Activated CD4-positive, alpha-beta T cell treated with anti-CD3 and anti-CD28 coated beads for 1 hour (primary cell): ENCODE results near the gene EXO1.
"Not testable (repeated sequence)": the region's sequence is repeated elsewhere in the genome, so short reads cannot be mapped to it uniquely, and the experiment has no call there.

ENCODE experiments used
- DNase-seq: peaks from one replicate; pipeline ENCODE4 v3.0.0-alpha.2; 2020

EXO1 gene

DNA sequence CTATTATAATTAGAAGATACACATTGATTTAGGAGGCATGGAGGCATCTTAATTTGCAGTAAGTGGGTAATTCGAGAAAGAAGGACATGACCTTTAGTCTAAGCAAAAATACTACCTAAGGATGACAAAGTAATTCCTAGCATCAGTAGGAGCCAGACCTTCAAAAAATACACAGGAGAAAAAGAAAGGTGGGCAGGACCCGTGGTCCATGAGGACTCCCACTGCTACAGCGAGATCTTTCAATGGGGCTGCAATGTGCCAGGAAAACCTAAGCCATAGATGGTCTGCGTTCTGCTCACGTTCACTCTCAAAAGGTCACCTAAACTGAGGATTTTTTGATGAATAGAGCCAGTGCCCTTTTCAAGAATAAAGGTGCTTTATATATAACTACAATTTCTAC is 10.6 kb upstream of the EXO1 start:
- DNase-seq, result no peak

DNA sequence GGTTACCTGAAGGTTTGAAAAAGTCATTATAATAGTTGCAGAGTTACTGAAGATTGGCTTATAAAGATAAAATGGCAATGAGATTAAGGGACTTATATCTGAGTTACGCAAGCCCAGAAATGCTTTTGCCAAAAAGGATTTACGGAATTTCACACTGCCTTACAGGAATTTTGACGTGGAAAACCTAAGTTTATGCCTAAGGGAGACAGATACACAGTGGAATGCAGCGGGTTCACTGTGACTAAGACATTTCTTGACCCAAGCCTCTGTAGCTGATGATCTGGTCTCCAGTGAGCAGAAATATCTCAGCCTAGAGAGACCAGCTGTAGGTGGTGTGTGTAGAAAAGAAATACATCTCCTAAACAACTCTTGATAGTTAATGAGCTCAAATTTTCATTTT is 10.1 kb upstream of the EXO1 start:
- DNase-seq, result no peak

DNA sequence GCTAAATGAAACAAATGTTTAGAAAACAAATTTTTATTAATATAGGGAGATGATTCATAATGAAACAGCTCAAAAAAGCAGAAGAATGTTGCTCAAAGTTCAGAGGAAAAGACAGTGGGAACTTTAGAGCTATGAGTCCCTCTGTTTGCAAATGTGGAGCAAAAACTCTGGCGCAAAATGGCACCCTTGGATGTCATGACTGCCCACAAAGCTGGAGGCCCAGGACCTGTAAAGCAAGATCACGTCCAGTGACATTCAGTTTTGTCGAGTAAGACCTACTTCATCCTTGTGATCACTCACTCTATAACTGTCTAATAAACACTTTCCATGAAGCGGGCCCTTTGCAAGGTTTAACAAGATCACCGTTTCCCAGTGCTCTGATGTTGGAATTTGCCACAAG is 9.1 kb upstream of the EXO1 start:
- no peak for DNase-seq

DNA sequence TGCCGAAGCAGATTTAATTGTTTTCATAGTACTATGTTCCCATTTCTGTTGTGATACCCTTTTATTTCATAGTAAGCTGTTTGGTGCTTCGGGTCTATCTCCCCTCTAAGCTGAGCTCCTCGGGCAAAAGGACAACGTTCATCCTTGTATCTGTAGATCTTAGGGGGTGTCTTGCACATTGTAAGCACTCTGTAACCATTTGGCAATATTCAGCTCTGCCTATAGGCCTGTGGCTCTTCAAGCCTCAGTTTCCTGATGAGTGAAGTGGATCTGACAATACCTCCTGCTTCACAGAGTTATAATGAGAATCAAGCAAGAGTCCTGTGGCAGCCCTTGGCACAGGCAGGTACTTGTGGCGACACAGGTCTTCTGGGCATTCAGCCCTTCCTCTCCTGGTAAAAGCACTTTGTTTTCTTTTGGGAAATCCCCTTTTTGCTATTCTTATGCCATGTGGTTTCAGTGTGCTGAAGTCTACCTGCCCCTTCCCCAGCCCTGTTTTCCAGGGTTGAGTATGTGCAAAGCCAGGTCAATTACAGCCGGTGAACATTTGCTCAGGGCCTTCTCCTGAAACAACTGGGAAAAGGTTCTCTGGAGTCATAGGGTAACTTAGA is 8.5 kb upstream of the EXO1 start:
- no peak for DNase-seq

DNA sequence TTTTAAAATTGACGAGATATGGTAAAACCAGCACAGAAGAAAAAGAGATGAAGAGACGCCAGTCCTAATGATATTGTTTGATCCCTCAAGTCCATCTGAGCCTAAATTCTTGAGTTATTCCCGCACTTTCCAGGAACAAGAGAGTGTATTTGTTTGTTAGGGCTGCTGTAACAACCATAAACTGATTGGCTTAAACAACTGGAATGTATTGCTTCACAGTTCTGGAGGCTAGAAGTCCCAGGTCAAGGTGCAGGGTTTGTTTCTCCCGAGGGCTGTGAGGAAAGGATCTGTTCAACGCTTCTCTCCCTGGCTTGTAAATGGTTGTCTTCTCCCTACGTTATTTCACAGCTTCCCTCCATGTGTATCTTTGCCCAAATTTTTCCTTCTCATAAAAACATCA is 7.8 kb upstream of the EXO1 start:
- DNase-seq, result no peak

DNA sequence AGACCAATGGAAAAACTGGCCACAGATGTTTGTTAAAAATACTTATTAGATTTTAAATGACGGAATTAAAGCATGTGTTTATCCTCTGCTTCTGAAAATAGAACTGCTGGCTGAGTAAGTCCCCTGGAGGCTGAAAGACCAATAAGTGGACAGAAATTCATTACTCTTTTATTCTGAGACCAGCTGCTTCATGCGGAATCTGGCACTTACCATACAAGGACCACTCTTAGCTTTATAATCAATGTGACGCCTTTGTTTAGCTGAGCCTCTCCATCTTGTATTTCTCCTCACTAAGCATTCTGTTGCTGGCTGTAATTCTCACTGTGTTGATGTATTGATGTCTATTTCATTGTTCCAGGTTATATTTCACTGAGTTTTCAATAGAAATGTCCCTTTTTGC is 6.3 kb upstream of the EXO1 start:
- DNase-seq, result no peak

DNA sequence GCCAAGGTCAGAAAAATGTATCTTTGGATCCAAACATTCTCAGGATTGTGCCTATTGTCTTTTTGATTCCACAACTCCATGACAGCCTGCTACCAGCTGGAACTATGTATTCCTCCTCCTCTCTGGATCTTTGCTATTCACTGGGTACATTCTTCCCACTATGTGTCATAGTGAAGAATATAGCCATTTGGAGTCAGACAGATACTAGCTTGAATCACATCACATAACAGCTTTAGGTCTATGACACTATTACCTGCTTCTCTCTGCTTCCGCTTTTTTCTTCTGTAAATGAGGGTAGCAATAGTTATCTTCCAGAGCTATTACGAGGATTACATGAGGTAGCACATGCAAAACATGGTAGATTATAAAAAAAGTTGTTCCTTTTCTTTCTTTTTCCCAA is 5.4 kb upstream of the EXO1 start:
- no peak for DNase-seq

DNA sequence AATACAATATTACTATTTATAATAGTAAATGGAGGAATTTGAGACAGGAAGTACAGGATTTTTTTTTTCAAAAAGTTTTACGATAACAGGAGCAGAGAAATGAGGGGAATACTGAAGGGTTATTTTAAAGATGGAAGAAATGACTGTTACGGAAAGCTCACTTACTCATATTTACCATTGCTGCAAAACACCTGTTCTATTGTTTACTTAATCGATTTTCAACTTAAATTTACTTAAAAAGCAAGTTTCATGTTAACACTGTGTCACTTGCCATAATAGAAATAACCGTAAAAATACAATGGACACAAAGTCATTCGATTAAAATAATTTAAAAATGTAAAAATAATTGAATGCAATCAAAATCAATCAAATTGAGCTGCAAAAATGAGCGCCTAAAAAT is 3.4 kb upstream of the EXO1 start:
- no peak for DNase-seq

DNA sequence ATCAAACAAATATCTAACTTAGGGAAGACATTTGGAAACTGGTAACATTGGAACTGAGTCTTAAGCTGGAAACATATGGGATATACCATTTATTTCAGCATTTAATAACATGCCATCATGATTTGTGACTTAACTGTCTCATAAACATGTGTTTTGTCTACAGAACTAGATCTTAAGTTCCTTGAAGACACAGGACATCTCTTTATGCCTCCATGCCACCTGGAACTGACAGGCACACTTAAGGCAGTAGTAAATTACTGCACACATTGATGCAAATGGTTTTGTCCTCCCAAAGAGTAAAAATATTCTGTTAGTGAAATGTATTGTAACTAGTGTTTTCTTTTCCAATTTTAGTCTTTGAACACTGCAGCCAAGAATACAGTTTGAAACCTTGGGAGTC is 1.6 kb upstream of the EXO1 start:
- DNase-seq, result no peak

DNA sequence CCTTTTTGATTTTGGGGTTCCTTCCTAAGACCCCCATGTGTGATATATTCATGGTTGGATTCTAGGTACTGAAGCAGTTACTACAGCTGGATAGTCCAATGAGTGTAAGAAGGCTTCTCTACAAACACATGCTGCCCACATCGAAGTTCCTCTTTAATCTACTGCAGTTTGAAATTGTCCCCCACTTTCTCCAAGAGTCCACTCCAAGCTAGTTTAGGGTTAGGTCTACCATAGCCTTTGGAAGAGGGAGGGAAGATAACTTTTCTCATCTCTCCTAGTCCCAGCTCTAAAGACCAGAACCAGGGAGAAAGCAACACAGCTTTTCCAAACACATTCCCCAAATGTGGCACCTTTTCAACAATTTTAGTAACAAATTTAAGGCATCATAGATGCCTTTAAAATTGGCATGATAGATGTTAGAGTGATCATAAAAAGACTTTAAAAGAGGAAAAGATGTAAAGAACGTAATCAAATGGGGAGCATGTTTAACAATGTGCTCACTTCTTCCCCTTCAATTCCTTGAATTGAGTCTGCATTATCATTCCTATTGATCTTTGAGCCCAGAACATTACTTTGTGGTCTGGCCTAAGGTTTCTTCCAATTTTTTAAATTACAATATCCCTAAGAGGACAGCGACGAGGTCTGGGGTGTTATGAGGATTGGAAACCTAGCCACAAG is 1.0 kb upstream of the EXO1 start:
- DNase-seq, result no peak

DNA sequence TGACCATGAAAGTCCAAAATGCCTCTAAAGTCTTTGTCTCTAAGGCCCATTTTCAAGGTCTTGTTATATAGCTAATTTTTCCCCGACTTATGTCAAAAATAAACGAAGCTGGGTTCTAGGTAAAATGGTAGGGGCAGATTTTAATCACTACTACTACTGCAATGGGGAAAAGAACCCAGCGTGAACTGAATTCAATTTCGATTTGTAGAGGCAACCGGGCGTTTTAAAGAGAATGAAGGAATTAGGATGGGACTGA is 536 bp upstream of the EXO1 start:
- no peak for DNase-seq

DNA sequence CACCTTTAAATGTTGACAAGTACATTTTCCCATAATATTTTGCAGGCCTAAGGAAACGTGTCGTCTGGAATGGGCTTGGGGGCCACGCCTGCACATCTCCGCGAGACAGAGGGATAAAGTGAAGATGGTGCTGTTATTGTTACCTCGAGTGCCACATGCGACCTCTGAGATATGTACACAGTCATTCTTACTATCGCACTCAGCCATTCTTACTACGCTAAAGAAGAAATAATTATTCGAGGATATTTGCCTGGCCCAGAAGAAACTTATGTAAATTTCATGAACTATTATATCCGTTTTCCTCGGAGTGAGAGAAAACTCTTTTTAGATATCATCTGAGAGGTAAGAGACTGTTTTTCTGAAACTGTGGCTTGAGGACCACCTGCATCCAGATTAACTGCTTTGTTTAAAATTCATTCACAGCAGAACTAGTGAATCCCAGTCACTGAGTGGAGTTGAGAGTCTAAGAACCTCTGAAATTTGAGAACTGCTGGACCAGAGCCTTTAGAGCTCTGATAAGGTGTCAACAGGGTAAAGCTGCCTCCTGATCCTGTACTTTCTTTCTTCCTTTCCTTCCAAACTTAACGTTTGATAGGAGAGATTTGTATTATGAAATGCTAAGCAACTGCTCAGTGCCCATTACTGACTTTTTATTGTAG is 811 bp downstream of the EXO1 start:
- DNase-seq, result no peak

DNA sequence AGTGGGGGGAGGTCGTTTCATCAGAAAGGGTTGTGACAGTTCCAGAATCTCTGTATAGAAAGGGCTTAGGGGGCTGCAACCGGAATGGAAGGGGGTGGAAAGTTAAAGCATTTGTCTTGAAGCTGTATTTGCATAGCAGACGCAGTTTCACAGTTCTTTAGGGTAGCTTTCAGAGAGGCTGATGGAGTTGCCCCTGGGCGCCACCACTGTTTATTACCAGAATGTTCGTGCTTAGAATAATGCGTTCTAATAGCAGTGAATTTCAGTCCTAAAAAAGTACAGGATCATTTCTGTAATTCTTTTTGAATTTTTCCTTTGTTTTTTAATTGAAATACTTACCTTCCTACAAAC is 1.3 kb downstream of the EXO1 start:
- no peak for DNase-seq

DNA sequence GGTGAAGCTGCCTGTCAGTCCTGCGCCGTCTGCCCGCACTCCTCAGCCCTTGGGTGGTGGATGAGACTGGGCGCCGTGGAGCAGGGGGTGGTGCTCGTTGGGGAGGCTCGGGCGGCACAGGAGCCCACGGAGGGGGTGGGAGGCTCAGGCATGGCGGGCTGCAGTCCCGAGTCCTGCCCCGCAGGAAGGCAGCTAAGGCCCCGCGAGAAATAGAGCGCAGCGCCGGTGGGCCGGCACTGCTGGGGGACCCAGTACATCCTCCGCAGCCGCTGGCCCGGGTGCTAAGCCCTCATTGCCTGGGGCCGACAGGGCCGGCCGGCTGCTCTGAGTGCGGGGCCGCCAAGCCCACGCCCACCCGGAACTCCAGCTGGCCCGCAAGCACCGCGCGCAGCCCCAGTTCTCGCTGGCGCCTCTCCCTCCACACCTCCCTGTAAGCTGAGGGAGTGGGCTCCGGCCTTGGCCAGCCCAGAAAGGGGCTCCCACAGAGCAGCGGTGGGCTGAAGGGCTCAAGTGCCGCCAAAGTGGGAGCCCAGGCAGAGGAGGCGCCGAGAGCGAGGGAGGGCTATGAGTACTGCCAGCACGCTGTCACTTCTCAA is 7.6 kb downstream of the EXO1 start:
- DNase-seq, result not testable (repeated sequence)

DNA sequence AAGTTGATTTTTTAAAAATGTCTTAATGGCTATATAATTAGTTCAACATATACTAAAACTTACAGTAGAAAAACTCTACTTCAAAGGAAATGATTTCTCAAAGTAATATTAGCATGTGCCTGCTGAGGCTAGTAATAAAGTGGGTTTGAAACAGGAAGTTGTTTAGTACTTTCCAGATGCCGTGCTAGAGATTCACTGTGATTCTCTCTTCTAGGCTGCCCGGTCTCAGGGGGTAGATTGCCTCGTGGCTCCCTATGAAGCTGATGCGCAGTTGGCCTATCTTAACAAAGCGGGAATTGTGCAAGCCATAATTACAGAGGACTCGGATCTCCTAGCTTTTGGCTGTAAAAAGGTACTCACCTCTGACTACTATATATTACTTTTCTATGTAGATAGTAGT is 9.1 kb downstream of the EXO1 start:
- DNase-seq, result no peak

DNA sequence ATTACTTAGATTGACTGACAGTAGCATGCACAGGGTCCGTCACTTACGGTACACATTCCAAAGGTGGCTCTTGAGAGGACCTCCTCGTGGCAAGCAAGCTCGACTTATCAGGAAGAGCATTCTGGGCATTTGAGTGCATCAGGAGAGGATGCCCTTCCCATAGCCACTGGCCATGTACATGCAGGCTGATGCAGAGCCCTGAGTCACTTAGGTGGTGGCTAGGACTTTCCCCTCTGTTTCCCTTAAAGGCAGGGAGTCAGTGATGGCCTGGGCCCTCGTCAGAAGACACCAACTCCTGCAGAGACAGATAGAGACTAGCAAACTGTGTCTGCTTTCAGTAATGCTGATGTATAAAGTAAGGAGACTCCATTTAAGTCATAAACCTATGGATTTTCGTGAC is 12.9 kb downstream of the EXO1 start:
- no peak for DNase-seq

DNA sequence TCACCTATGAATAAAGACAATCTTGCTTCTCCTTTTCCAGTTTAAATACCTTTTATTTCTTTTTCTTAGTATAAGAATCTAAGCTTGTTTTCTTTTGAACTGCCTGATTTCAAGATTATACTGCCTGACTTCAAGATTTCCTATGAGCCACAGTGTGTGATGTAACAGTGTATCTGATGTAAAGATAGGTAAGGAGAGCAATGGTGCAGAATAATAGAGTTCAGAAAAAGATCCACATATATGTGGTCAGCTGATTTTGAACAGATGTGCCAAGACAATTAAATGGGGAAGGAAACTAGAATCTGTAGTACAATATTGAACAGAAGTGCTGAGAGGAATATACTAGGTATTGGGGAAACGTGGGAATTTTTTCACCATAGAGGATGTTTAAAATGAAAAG is 21.0 kb downstream of the EXO1 start:
- DNase-seq, result no peak

DNA sequence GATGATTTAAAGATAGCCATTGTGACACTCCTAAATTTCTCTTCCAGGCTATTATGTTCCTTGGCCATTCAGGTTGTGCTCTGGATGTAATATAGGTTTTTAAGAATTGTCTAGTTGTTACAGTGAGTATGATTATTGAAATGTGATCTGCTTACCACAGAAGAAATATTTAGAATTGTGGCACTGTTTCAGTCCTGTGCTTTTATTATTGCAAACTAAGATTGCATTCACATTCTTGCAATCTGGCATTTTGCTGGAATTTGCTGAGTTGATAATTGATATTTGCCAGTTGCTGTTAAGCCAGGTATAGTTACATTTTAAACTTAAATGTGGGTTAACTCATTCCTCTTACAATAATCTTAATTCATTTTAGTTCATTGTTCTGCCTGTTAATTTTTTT is 22.3 kb downstream of the EXO1 start:
- no peak for DNase-seq

DNA sequence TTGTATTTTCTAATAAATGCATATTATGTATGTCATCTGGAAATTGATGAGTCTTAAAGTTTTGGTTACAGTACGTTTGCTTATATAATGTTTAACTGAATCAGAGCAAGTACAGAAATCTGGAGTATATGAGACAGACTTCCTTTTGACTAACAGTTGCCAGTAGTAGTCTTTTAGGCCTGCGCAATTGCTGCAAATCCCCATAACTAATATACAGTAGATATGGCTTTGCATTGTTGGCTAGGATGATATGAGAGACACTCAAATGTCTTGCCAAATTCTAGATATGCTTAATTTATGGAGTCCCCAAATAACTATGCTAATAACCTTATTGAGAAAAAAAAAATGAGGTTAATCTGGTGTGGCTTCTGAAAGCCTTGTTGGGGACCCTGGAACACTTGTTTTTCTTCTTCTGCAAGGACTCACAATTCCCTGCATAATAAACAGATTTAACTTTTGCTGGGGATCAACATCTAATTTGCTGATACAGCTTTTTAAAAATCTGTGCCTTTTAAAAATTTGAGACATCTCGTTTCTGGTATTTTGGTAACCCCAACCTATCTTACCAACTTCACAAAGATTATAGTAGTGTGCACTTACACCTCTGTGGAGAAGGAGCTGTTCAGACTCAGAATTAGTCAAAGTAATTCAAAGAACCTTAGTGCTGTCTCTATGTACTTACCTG is 22.9 kb downstream of the EXO1 start:
- no peak for DNase-seq

DNA sequence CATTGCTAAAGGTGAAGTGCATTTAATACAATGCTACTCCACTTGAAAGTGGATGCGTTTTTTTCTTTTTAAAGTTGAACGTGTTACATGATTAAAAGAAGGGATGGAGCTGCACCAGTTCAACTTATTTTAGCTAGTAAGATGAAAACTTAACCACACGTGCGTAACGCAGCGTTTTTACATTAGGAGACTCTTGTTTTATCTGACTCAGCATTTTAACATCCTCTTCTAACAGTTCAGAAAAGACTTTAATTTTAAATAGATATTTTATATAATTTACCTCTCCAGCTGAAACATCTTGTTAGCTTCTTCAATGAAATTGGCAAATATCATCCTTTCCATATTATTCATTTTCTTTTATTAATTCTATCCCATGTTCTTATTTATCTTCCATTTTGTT is 33.4 kb downstream of the EXO1 start:
- DNase-seq, result no peak

DNA sequence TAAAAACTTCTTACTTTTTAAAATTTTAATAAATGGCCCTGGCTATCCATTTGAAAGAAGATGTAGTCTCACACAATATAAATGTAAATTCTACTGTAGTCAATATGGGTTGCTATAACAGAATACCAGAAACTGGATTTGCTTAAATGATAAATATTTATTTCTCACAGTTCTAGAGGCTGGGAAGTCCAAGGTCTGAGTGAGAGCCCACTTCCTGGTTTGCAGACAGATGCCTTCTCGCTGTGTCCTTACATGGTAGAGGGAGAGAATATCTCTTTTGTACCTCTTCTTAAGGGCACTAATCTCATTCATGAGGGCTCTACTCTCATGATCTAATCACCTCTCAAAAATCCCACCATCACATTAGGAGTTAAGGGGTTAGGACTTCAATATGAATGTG is 35.2 kb downstream of the EXO1 start:
- DNase-seq, result no peak

DNA sequence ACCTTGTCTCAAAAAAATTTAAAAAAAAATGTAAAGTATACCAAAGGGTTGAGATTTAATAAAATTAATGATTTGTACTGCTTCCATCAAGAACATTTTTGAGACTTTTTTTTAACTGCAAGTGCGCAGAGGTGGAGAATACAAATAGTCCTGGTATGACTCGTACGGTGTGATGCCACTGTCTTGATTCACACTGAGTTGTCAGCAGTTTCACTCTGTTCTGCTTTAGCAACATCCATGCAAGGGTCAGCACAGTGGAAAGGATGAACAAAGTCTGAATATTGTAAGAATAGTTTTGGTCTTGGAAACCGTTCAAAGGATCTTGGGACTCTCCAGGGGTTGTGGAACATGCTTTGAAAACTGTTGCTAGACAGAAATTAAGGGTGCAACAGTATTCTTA is 40.2 kb downstream of the EXO1 start:
- no peak for DNase-seq

DNA sequence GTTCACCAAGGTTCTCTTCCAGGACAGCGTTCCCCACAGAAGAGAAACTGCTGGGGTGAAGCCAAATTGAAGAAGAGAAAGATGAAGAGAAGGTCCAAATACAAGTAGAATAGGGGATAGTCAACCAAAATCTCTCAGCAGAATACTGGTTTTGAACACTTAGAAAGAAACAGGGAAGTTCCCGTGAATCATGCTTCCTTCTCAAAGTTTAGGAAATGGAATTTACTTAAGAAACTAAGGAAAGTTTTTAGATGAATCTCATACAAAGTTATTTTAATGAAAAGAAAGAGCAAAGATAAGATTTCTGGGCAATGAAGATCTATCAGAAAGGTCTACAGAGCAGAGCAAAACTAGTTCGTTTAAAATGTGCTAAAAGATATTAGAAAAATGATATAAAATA is 43.3 kb downstream of the EXO1 start:
- no peak for DNase-seq

DNA sequence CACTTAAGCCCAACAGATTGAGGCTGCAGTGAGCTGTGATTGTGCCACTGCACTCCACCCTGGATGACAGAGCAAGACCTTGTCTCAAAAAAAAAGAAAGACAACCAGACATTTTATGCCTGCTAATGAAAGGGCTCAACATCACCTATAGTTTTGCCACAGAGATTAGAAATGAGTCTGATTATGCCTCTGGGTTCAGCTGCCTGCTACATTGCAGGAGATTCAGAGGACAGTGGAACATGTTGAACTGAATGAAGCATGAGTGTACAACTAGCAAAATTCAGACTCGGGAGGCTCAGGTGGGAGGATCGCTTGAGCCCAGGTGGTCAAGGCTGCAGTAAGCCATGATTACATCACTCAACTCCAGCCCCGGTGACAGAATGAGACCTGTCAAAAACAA is 46.0 kb downstream of the EXO1 start:
- DNase-seq, result no peak
